ENCODE measurements around the gene FBLN1.
"Not testable (repeated sequence)": the region's sequence is repeated elsewhere in the genome, so short reads cannot be mapped to it uniquely, and the experiment has no call there.

The FBLN1 gene

GRCh38 chr22:45502215-45503049 is at the start of gene FBLN1:
FBLN1 (plus strand) TSS chr22:45502883; CDS start chr22:45502986, 103 bp downstream.
- DNase-seq (ENCODE audit: low spot score) = no peak

- DNase-seq (ENCODE audit: low spot score) = no peak
Observed at GRCh38 chr22:45453764-45454163, 48.9 kb upstream of the FBLN1 start.

DNA sequence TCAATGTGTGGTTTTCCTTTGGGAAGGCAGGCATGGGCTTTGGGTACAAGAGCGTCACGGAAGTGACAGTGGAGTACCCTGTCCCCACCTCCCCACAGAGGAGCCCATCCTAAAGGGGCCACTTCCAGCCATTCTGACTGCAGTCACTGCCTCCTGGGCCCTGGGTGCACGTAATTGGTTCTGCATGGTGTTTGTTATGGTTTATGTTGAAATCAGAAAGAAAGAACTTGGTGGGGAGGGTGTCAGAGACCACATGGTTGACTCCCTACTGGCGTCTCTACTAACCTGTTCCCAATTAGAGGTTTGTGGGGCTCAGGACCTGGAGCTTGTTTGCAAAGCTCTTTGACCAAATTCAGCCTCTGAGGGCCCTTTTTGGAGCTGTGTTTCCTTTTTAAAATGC is 48.4 kb upstream of the FBLN1 start:
- no peak for DNase-seq (ENCODE audit: low spot score)

DNA sequence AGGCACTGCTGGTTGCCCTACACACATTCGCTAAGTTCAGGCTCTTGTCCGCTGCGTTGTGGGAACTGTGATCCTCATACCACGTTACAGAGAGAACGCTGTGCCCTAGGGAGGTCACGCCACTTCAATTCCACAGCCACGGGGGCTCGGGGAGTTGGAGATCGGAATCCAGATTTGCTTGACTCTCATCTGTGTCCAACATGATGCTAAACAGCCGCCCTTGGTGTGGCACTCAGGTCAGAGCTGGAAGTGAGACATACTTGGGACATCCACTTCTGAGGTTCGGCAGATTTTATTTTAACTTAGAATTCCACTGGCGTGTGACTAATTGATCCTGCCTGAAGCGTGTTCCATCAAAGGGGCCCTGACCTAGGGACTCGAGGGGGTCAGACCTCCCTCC is 47.5 kb upstream of the FBLN1 start:
- DNase-seq (ENCODE audit: low spot score) = no peak

- DNase-seq (ENCODE audit: low spot score) = no peak
Observed at GRCh38 chr22:45455621-45456020, 47.1 kb upstream of the FBLN1 start.

- DNase-seq (ENCODE audit: low spot score) = no peak
Observed at GRCh38 chr22:45456811-45457210, 45.9 kb upstream of the FBLN1 start.

DNA sequence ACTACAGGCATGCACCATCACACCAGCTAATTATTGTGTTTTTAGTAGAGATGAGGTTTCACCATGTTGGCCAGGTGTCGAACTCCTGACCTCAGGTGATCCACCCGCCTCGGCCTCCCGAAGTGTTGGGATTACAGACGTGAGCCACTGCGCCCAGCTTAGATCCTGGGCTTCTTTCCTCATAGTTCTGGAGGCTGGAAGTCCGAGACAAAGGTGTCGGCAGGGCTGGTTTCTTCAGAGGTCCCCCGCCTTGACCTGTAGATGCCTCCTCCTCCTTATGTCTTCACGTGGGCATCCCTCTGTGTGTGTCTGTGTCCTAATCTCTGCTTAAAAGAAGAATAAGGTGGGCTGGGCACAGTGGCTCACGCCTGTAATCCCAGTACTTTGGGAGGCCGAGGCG is 44.2 kb upstream of the FBLN1 start:
- DNase-seq (ENCODE audit: low spot score) = no peak

GRCh38 chr22:45459235-45459634 is 43.4 kb upstream of the FBLN1 start:
- DNase-seq (ENCODE audit: low spot score) = no peak

GRCh38 chr22:45460288-45461109 is 42.2 kb upstream of the FBLN1 start:
- no peak for DNase-seq (ENCODE audit: low spot score)

DNA sequence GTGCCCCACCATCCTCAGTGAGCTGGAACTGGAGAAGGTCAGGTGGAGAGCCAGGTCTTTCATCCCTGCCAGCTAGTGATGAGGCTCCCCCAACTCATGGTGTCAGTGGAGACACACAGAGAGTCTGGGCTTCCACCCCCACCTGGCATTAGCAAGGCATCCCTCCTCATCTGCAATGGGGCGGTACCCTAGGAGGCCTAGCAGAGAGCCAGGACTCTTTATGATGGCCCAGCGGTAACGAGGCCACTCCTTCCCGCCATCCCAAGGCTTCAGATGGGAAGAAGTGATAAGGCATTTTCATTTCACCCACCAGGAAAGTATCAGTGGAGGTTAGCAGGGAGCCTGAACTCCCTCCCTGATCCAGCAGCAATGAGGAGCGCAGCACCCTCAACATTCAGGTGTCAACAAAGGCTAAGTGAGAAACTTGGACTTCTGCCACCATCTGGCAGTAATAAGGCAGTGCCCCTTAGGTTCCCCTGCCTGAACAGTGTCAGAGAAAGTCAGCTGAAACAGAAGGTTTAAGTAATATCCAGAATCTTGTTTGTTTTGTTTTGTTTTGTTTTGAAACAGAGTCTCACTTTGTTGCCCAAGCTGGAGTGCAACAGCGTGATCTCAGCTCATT is 40.5 kb upstream of the FBLN1 start:
- no peak for DNase-seq (ENCODE audit: low spot score)

- not testable (repeated sequence) for DNase-seq (ENCODE audit: low spot score)
Observed at GRCh38 chr22:45463691-45464090, 39.0 kb upstream of the FBLN1 start.

GRCh38 chr22:45465633-45466032 is 37.0 kb upstream of the FBLN1 start:
- DNase-seq (ENCODE audit: low spot score) = no peak

DNA sequence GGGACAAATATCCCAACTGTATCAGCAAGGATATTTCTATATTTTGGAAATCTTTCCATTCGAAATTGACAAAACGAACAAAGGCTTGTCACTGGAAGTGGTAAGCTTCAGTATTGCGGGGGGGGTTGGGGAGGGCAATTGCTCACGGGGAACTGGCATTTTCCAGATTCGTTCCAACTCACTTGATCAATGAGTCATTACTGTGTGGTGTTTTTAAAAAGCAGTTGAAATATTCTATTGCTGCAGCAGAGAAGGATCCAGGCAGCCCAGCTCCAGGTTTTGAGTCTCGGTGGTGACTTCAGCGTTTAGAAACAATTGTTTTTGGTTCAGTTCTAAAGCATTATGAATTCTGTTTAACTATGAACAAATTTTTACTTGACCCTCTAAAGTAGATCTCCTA is 33.8 kb upstream of the FBLN1 start:
- no peak for DNase-seq (ENCODE audit: low spot score)

GRCh38 chr22:45469281-45470073 is 33.2 kb upstream of the FBLN1 start:
- no peak for DNase-seq (ENCODE audit: low spot score)

DNA sequence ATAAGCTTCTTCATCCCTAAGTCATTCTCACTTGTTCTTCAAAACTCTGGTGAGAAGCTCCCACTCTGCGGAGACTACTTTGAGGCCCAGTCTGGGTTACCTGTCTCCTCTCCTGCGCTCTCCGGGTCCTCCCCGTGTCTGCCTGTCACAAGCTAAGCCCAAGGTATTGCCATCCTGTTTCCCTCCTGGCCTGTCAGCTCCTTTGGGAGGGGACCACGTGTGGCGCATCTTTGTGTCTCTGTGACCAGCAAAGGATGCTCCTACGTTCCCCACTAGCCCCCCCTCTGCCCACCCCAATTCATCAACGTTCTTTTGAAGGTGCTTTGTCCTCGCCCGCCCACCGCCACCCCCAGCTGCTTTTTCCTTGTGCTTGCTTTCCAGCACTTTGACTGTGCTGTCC is 31.8 kb upstream of the FBLN1 start:
- no peak for DNase-seq (ENCODE audit: low spot score)

DNA sequence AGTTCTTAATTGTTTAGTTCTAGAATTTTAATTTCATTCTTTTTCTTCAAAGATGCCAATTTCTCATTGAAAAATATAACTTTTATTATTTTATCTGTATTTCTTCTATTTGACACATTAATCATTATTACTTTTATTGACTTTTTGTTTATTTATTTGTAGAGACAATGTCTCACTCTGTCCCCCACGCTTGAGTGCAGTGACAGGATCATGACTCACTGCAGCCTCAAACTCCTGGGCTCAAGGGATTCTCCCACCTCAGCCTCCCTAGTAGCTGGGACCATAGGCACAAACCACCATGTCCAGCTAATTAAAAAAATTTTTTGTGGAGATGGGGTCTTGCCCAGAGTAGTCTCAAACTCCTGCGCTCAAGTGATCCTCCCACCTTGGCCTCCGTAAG is 30.3 kb upstream of the FBLN1 start:
- no peak for DNase-seq (ENCODE audit: low spot score)

DNA sequence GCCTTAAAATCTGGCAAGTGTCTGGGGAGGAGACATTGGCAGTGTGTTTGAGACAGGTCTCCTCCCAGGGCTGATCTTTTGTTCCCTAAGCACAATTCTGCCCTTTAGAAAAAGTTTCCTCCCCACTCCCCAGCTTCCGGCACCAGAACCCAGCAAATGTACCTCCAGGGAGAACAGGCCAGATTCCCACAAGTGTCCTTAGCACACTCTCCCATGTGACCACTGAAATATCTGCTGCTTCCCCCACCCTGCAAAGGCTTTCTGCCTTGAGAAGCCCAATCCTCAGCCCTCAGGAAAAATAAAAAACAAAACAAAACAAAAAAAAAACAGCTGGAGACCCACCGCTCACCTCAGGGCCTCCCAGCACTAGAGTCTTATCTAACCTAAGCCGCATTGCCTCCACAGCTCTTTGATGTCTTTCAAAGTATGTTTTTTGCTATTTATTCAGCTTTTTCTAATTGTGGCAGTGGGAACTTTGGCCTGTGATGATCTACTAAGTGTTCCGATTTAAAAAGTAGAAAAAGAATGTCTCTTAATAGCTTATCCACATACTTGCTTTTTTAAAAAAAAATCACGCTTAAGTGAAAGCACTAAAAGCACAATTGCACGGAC is 29.0 kb upstream of the FBLN1 start:
- no peak for DNase-seq (ENCODE audit: low spot score)

GRCh38 chr22:45475063-45475747 is 27.5 kb upstream of the FBLN1 start:
- DNase-seq (ENCODE audit: low spot score) = no peak

DNA sequence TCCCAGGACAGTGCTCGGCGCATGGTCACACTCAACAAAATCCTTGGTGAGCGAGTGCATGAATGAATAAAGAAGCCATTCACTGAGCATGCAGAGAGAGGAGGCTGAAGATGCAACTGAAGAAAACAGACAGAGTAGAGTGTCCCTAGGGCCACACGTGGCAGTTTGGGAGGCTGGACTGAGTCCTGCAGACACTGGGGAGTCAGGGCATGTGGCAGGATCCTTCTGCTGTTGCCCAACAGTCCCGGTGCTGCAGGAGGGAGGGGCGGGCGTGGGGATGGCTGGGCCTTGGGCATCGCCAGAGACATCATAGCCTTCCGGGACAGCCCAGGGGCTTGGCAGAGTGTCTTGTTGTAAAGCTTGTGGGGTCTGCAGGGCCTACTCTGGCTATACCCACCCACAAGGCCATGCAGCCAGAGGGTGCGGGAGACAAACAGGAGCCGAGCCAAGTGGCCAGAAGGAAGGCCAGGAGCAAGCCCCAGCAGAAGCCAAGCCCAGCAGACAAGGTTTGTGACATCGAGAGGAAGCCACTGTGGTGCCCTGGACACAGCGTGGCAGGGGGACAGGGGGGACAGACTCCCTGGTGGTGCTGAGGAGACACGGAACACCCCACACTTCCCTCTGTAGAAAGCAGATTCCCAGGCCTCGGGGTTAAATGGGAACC is 26.7 kb upstream of the FBLN1 start:
- DNase-seq (ENCODE audit: low spot score) = no peak

GRCh38 chr22:45476814-45477213 is 25.9 kb upstream of the FBLN1 start:
- no peak for DNase-seq (ENCODE audit: low spot score)

All from activated CD4-positive, alpha-beta T cell treated with anti-CD3 and anti-CD28 coated beads, Interleukin-2, Interleukin-4, amounts not matched to agents 100 ng/mL and 50 ng/mL, durations not matched to agents 16 hours and 8 hours (primary cell).